Upper lobe of right lung (tissue), 1 donor: ENCODE measurements around the gene AP3S2. TPM values are rescaled to one million over a fixed set of nuclear protein-coding genes. Genes with fewer than 3 reads are reported as not detected.

ENCODE experiments used
- ATAC-seq: fragments of 200-7000 bp; cut with Tn5 transposase; one replicate; pipeline ENCODE4 v1.9.1; 2020; ENCODE audit warnings: mild to moderate bottlenecking, moderate library complexity
- DNase-seq: peaks from one replicate; pipeline ENCODE4 v3.0.0-alpha.2; 2020
- H3K27ac ChIP-seq: fragments of 200-600 bp; one replicate; pipeline ENCODE4 v1.8.0; 2022
- H3K27me3 ChIP-seq: fragments of 200-600 bp; one replicate; pipeline ENCODE4 v1.8.0; 2022; ENCODE audit warnings: mild to moderate bottlenecking
- H3K36me3 ChIP-seq: fragments of 200-600 bp; one replicate; pipeline ENCODE4 v1.8.0; 2022
- H3K4me1 ChIP-seq: fragments of 200-600 bp; one replicate; pipeline ENCODE4 v1.8.0; 2022
- H3K4me3 ChIP-seq: fragments of 200-600 bp; one replicate; pipeline ENCODE4 v1.8.0; 2022; ENCODE audit warnings: mild to moderate bottlenecking
- H3K9me3 ChIP-seq: fragments of 200-600 bp; one replicate; pipeline ENCODE4 v1.8.0; 2022
- intact Hi-C: fragments of 100-400 bp; cut with DNase I; formaldehyde crosslinking; loops from one replicate; pipeline ENCODE4 v1.11.0; 2022
- total RNA-seq: library from RNA; stranded (reverse); fragmentation: NEBNext Ultra II Directional; extraction: Animal tissue kit (Norgen Biotek cat#: 25700); gene quantifications from one replicate; pipeline ENCODE4 v1.2.1, GENCODE V29; 2021
- TF ChIP-seq, protein P1 (sequence below): fragments of 200-600 bp; IDR thresholded peaks from one replicate; pipeline ENCODE4 v1.8.0; 2022; ENCODE audit warnings: antibody characterized with exemption
- donor health status: DM: no; HTN: yes; CAD: no; lungs with severe emphysema.

AP3S2 gene
- total RNA-seq, 1 donor from 2014 or later, result 32.1 TPM

DNA sequence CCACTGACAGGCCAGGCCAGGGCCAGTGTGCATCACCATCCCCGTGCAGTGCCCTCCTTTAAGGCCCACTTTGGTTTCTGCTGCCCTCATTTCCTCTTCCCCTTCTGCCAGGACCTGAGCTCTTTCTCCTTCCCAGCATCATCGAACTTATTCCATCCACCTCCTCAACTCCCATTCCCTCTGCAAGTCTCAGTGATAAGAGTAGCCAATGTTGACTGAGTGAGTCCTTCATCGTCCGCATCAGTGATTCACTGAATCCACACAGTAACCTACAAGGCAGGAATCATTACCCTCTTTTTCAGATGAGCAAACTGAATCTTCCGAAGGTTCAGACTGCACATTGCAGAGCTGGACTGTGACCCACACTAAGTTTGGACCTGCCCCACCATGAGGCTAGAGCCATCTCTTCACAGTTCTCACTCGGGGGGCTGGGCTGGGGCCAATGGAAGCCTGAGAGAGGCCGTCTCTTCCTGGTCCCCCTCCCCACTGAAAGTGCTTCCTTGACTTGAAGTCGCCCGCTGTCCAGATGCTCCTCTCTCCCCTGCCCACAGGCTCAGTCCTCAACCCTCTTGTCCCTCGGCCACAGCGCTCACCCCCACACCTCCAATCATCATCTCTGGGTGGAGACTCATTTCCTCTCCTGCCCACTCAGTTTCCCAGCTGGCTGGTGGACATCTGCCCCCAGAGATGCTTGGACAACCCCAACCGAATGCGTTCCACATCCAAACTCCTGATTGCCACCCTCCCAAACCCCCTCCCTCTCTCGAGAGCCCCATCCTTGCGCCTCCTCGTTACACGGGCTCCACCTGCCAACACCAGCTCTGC lies 64.0 kb downstream of the AP3S2 start:
- H3K4me3 ChIP-seq, result no peak overlapping the region
- no peaks in the 10 kb centered on the region for H3K27me3 ChIP-seq
- intact Hi-C loops, result no loop called here
- H3K36me3 ChIP-seq, result peaks cover 23% of the 10 kb centered on the region
- ATAC-seq, result no peak
- no peak for DNase-seq
- TF ChIP-seq, protein P1, sequence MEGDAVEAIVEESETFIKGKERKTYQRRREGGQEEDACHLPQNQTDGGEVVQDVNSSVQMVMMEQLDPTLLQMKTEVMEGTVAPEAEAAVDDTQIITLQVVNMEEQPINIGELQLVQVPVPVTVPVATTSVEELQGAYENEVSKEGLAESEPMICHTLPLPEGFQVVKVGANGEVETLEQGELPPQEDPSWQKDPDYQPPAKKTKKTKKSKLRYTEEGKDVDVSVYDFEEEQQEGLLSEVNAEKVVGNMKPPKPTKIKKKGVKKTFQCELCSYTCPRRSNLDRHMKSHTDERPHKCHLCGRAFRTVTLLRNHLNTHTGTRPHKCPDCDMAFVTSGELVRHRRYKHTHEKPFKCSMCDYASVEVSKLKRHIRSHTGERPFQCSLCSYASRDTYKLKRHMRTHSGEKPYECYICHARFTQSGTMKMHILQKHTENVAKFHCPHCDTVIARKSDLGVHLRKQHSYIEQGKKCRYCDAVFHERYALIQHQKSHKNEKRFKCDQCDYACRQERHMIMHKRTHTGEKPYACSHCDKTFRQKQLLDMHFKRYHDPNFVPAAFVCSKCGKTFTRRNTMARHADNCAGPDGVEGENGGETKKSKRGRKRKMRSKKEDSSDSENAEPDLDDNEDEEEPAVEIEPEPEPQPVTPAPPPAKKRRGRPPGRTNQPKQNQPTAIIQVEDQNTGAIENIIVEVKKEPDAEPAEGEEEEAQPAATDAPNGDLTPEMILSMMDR, result no peak
- H3K27ac ChIP-seq, result no peak overlapping the region
- H3K4me1 ChIP-seq, result peaks cover 20% of the 10 kb centered on the region
- H3K9me3 ChIP-seq, result no peaks in the 10 kb centered on the region

DNA sequence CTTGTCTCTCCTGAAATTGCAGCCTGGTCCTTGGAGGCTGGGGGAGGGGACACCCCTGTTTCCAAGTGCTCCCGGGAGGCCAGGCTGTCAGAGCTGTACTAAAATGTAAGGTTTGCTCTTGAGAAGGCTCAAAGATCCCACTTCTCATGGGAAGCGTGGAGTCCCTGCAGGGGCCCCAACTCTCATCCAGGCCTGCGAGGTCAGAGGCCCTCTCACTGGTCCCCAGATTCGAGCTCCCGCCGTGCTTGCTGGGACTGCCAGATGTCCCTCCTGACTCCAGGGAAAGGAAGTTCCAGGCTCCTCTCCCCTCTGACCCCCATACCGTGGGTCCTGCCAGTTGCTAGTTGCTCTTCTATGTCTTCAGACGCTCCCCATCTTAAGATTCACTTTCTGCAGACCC lies 64.6 kb downstream of the AP3S2 start:
- no peak overlapping the region for H3K4me3 ChIP-seq

DNA sequence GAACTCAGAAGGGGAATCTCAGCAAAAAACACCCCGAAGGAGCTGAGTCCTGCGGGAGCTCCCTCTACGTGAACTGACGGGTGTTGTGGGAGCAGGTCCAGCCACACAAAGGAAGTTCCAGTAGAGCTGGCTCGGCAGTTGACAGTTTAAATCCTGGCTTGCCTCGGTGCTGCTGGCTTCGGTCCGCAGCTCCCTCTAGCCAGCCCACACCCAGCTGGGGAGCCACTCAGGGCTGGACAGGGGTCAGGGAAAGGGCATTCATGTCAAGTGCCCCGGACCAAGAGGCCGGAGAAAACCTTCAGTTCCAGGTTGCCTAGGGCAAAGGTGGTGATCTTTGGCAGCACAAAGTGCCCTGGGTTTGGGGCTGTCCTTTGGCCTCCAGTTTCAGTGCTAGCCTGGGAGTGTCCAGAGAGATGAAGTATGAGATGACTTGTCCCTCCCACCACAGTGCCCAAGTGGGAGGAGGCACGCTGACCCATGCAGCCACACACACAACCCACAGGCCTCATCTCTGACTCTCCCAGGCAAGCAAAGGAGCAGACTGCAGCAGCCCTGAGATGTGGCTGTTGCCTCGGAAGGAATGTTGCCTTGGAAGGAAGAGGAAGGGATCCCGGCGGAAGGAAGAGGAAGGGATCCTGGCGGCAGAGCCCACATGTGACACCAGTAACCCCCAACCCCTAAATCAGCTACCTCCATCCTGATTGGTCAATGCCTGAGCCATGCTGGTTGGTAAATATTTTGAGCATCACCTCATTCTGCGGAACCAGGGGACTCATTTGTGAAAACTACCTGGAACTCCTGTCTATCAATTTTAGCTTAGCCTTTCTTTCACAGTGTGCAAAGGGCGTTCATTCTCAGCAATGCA lies 65.3 kb downstream of the AP3S2 start:
- no peak overlapping the region for H3K4me3 ChIP-seq
- intact Hi-C loops, result no loop called here
- H3K27ac ChIP-seq, result peak overlapping the region; percentile 30
- peaks cover 10% of the 10 kb centered on the region for H3K36me3 ChIP-seq
- H3K27me3 ChIP-seq, result no peaks in the 10 kb centered on the region
- peaks cover 20% of the 10 kb centered on the region for H3K4me1 ChIP-seq
- peak; percentile 79 for ATAC-seq
- TF ChIP-seq, protein P1, result no peak
- H3K9me3 ChIP-seq, result no peaks in the 10 kb centered on the region
- peak; percentile 75 for DNase-seq

More for the DNA sequence above, 64.6 kb downstream of the AP3S2 start:
- Histone ChIP-seq H3K4me1 (peaks cover 20% of the 10 kb centered on the region), H3K27me3 (no peaks in the 10 kb centered on the region), H3K9me3 (no peaks in the 10 kb centered on the region), H3K27ac (no peak overlapping the region), H3K36me3 (peaks cover 16% of the 10 kb centered on the region)
- TF ChIP-seq, protein P1, result no peak
- ATAC-seq (no peak), DNase-seq (no peak)
- intact Hi-C loops, result no loop called here

DNA sequence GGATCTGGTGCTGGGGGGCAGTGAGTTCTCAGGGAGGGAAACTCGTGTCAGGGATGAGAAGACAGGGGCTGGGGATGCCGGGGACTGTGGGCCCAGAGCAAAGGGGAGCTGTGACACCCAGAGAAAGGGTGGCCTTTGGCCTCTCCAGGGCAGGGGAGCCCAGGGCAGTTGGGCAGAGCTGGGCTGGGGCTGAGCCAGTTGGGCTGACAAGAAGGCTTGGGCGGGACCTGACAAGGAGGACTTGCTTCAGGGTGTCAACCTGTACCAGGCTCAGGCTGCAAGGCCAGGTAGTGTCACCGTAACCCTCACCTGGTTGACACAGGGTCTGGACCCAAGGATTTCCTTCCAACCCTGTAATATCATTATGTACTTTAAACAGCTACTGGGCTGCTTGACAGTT lies 66.0 kb downstream of the AP3S2 start:
- H3K4me3 ChIP-seq, result no peak overlapping the region
- no peaks in the 10 kb centered on the region for H3K27me3 ChIP-seq
- ATAC-seq, result peak; percentile 1
- H3K9me3 ChIP-seq, result no peaks in the 10 kb centered on the region
- intact Hi-C loops, result no loop called here
- TF ChIP-seq, protein P1, result no peak
- H3K27ac ChIP-seq, result peak overlapping the region; percentile 30
- no peak for DNase-seq
- peaks cover 20% of the 10 kb centered on the region for H3K4me1 ChIP-seq
- H3K36me3 ChIP-seq, result peaks cover 3% of the 10 kb centered on the region

DNA sequence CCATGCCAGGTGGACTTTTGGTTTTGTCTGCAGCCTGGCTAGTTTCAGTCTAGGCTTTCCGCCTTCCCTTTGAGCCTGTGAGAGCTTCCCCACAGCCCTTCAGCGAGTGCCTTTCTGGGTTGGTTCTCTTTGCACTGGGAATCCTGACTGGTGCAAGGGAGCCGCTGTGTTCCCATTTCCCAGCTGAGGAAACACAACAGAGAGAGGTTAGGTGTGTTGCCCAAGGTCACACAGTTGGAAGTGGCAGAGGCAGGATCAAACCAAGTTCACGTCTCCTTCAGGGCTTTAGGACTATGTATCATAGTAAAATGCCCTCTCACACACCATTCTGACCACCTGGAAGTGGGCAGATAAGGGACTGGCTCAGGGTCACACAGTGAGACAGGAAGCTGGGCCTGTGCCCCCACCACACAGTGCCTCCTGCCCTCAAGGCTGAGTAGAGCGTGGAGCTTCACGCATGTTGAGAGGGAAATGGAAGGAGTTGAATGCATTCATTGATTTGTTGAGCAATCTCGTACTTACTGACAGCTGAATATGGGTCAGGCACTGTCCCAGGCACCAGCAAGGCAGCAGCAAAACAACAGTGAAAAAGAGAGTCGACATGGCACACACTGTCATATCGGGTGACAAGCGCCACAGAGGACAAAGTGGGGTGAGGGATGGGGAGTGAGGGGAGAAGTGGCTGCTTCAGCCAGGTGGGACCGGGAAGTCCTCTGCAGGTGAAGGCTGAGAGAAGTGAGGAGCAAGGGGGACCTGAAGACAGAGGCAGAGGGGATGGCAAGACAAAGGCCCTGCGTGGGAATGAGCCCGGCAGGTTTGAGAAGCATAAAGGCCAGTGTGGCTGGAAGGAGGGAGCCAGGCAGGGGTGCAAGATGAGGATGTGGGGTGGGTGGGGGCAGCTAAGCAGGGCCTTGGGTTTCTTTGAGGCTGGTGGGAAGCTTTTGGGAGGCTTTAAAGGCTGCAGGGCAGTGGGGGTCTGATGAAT lies 66.8 kb downstream of the AP3S2 start:
- H3K27ac ChIP-seq, result no peak overlapping the region
- intact Hi-C loops, result no loop called here
- peak; percentile 36 for DNase-seq

More for the DNA sequence above, 66.8 kb downstream of the AP3S2 start:
- no peaks in the 10 kb centered on the region for H3K27me3 ChIP-seq
- peaks cover 3% of the 10 kb centered on the region for H3K36me3 ChIP-seq
- peaks cover 20% of the 10 kb centered on the region for H3K4me1 ChIP-seq
- TF ChIP-seq, protein P1, result no peak
- H3K9me3 ChIP-seq, result no peaks in the 10 kb centered on the region
- ATAC-seq, result no peak
- no peak overlapping the region for H3K4me3 ChIP-seq
